Mononuclear cell (primary cell): ENCODE measurements around the gene SNRPN. TPM values are rescaled to one million over a fixed set of nuclear protein-coding genes. Genes with fewer than 3 reads are reported as not detected.
"Not testable (repeated sequence)": the region's sequence is repeated elsewhere in the genome, so short reads cannot be mapped to it uniquely, and the experiment has no call there.

Experiments
- H3K27me3 ChIP-seq: 2 replicates; pipeline ENCODE4 v1.6.0; 2011; ENCODE audit warnings: low read length, control low read depth; ENCODE audit not compliant: insufficient read depth
- H3K4me1 ChIP-seq: 2 replicates; pipeline ENCODE4 v1.5.1; 2011; ENCODE audit warnings: mild to moderate bottlenecking, low read length, control low read depth; ENCODE audit not compliant: insufficient read depth
- H3K4me3 ChIP-seq: 2 replicates; pipeline ENCODE4 v1.5.1; 2011; ENCODE audit warnings: mild to moderate bottlenecking, low read length, moderate library complexity
- H3K9me3 ChIP-seq: 2 replicates; pipeline ENCODE4 v1.5.1; 2011; ENCODE audit warnings: low read depth, mild to moderate bottlenecking, control low read depth, low read length
- total RNA-seq: library from RNA; depleted of rRNA; stranded (reverse); fragments of >200 nt; gene quantifications from one replicate; pipeline ENCODE4 v1.2.3, GENCODE V29; 2012

SNRPN gene
- total RNA-seq, 1 donor, result 89.0 TPM

DNA sequence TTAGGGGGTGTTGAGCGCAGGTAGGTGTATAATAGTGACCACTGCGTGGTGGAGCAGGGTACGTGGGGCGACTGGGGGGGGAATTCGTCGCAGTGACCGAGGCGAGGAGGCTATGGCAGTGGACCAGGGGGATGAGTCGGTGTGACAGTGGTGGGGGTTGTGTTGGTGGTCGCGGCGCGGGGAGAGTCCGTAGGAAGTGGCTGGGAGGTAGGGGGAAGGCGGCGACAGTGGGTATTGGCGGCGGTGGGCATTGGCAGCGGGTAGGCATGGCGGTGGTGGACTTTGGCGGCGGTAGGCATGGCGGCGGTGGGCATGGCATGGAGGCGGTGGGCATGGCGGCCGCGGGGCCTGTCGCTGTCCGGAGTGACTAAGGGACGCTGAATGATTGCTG, 739 bp downstream of the SNRPN start:
- peak overlapping the region; percentile 75 for H3K4me3 ChIP-seq
- no peaks in the 10 kb centered on the region for H3K9me3 ChIP-seq
- H3K27me3 ChIP-seq, result peaks cover 9% of the 10 kb centered on the region
- H3K4me1 ChIP-seq, result peaks cover 7% of the 10 kb centered on the region

- Histone ChIP-seq H3K4me3 (peak overlapping the region; percentile 75), H3K4me1 (peaks cover 7% of the 10 kb centered on the region), H3K27me3 (peaks cover 9% of the 10 kb centered on the region), H3K9me3 (no peaks in the 10 kb centered on the region)
Observed at GRCh38 chr15:24956111-24956838, 1.5 kb downstream of the SNRPN start.

GRCh38 chr15:24957691-24958090, 2.9 kb downstream of the SNRPN start:
- no peaks in the 10 kb centered on the region for H3K9me3 ChIP-seq
- H3K4me3 ChIP-seq, result no peak overlapping the region
- peaks cover 7% of the 10 kb centered on the region for H3K4me1 ChIP-seq
- peaks cover 9% of the 10 kb centered on the region for H3K27me3 ChIP-seq

- Histone ChIP-seq H3K4me1 (peaks cover 7% of the 10 kb centered on the region), H3K27me3 (no peaks in the 10 kb centered on the region), H3K4me3 (no peak overlapping the region), H3K9me3 (peaks cover 5% of the 10 kb centered on the region)
Observed at GRCh38 chr15:24961967-24962366, 7.2 kb downstream of the SNRPN start.

DNA sequence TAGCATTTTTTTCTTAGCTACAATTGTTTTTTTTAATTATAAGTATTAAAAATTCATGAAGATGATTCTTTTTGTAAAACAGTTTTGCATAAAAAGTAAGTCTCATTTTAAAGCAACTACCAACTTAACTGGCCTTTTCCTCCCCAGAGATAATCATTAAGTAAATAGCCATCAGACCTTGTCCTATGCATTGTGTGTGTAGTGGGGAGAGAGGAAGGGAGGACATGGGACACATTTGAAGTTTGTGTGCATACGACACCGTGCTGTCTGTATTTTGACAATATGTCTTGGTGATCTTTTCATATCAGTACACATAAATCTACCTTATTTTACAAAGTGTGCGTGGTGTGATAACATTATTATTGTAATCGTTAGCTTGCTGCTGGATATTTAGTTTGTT, 8.1 kb downstream of the SNRPN start:
- Histone ChIP-seq H3K9me3 (peaks cover 5% of the 10 kb centered on the region), H3K4me1 (peaks cover 7% of the 10 kb centered on the region), H3K27me3 (no peaks in the 10 kb centered on the region), H3K4me3 (no peak overlapping the region)

GRCh38 chr15:24966364-24967103, 11.7 kb downstream of the SNRPN start:
- Histone ChIP-seq H3K4me1 (no peaks in the 10 kb centered on the region), H3K27me3 (no peaks in the 10 kb centered on the region), H3K4me3 (no peak overlapping the region), H3K9me3 (peaks cover 5% of the 10 kb centered on the region)

DNA sequence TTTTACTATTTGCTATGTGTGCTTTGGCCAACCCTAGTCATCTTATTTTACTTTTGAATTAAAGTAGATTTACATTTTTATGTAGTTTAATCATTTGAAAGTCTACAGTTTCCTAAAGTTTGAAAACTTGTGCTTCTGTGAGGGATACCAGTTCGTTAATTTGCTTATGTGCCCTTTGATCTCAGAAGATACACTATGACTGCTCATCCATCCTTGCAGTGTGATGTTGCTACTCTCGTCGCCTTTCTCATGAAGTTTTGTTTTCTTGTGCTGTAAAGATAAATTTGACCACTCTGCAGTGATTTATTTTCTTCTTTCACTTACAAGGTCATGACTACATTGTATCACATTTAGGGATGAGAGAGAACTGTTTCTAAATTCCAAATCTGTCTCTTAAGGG, 16.3 kb downstream of the SNRPN start:
- no peaks in the 10 kb centered on the region for H3K27me3 ChIP-seq
- H3K9me3 ChIP-seq, result peaks cover 11% of the 10 kb centered on the region
- no peaks in the 10 kb centered on the region for H3K4me1 ChIP-seq

DNA sequence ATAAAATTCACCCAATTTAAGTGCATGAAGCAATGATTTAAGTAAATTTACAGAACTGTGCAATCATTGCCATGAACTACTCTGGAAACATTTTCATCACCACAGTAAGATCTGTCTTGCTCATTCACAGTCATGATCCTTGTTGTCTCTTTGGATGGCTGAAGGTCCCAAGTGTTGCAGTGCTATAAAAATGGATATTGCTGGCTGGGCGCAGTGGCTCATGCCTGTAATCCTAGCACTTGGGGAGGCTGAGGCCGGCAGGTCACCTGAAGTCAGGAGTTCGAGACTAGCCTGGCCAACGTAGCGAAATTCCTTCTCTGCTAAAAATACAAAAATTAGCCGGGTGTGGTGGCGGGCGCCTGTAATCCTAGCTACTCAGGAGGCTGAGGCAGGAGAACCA, 17.0 kb downstream of the SNRPN start:
- Histone ChIP-seq H3K4me1 (no peaks in the 10 kb centered on the region), H3K4me3 (no peak overlapping the region), H3K27me3 (no peaks in the 10 kb centered on the region), H3K9me3 (peaks cover 6% of the 10 kb centered on the region)

More for the DNA sequence above, 16.3 kb downstream of the SNRPN start:
- H3K4me3 ChIP-seq, result no peak overlapping the region

DNA sequence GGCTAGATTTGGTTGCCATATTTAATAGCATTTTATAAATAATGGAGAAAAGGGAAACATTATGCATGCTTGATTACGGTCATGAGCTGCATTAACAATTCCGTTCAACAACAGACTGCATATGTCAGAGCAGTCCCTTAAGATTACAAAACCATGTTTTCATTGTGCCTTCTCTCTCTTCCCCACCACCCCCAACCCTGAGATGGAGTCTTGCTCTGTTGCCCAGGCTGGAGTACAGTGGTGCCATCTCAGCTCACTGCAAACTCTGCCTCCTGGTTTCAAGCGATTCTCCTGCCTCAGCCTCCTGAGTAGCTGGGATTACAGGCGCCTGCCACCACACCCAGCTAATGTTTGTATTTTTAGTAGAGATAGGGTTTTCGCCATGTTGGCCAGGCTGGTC, 17.9 kb downstream of the SNRPN start:
- H3K9me3 ChIP-seq, H3K4me3 ChIP-seq, H3K27me3 ChIP-seq, H3K4me1 ChIP-seq: not testable (repeated sequence)

- Histone ChIP-seq H3K4me1 (no peaks in the 10 kb centered on the region), H3K4me3 (no peak overlapping the region), H3K27me3 (no peaks in the 10 kb centered on the region), H3K9me3 (peaks cover 9% of the 10 kb centered on the region)
Observed at GRCh38 chr15:24976932-24977331, 22.1 kb downstream of the SNRPN start.

DNA sequence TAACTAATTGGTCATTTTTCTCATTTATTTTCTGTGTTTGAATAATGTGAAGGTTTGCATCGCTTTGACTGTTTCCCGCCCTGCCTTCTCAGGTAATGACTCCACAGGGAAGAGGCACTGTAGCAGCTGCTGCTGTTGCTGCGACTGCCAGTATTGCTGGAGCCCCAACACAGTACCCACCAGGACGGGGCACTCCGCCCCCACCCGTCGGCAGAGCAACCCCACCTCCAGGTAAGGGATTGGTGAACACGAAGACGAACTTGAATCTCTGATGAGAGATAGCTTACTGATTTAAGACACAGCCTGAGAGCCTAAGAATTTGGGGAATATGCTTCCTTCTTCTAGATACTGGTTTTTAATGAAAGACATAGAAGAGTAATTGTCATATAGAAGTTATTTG, 22.9 kb downstream of the SNRPN start:
- H3K4me3 ChIP-seq, result no peak overlapping the region
- no peaks in the 10 kb centered on the region for H3K27me3 ChIP-seq
- no peaks in the 10 kb centered on the region for H3K4me1 ChIP-seq
- peaks cover 16% of the 10 kb centered on the region for H3K9me3 ChIP-seq

GRCh38 chr15:24985224-24985623, 30.4 kb downstream of the SNRPN start:
- peaks cover 39% of the 10 kb centered on the region for H3K9me3 ChIP-seq

GRCh38 chr15:24986653-24987052, 31.9 kb downstream of the SNRPN start:
- Histone ChIP-seq H3K27me3 (no peaks in the 10 kb centered on the region), H3K4me1 (no peaks in the 10 kb centered on the region), H3K4me3 (no peak overlapping the region), H3K9me3 (peaks cover 38% of the 10 kb centered on the region)

More at GRCh38 chr15:24985224-24985623, 30.4 kb downstream of the SNRPN start:
- H3K4me1 ChIP-seq, result no peaks in the 10 kb centered on the region
- H3K4me3 ChIP-seq, result no peak overlapping the region
- no peaks in the 10 kb centered on the region for H3K27me3 ChIP-seq

GRCh38 chr15:25019434-25019833, 64.6 kb downstream of the SNRPN start:
- no peaks in the 10 kb centered on the region for H3K4me1 ChIP-seq
- peaks cover 65% of the 10 kb centered on the region for H3K9me3 ChIP-seq
- H3K27me3 ChIP-seq, result no peaks in the 10 kb centered on the region
- no peak overlapping the region for H3K4me3 ChIP-seq

DNA sequence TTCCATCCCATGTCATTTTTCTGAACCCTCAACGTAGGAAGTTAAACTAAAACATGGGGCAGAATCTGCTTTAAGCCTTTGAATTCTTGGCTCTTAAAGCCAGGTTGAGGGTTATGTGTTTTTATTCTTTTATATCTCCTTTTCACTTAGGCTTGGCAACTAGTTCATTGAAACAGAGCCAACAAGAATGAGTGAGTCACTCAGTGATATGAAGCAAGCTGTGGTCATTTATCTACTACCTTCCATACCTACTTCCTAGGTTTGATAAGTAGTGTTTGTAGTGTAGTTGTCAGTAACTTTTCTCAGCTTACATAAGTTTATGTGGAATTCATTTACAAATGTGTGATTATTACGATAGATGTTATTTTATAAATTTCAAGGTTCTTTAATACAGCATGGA, 67.4 kb downstream of the SNRPN start:
- Histone ChIP-seq H3K4me1 (no peaks in the 10 kb centered on the region), H3K4me3 (no peak overlapping the region), H3K9me3 (peaks cover 59% of the 10 kb centered on the region), H3K27me3 (no peaks in the 10 kb centered on the region)
